Skeletal muscle satellite cell (primary cell): ENCODE results near the gene FAM98A.
A peak's percentile ranks its signal among the peaks of the same experiment; 100 is the strongest.

ENCODE experiments used
- H3K27me3 ChIP-seq: 2 replicates; pipeline ENCODE4 v1.7.0; 2013; ENCODE audit warnings: low read length; ENCODE audit not compliant: control insufficient read depth, insufficient read depth
- H3K36me3 ChIP-seq: 2 replicates; pipeline ENCODE4 v1.7.0; 2013; ENCODE audit warnings: mild to moderate bottlenecking, control low read depth, low read length; ENCODE audit not compliant: insufficient read depth
- H3K4me1 ChIP-seq: 2 replicates; pipeline ENCODE4 v1.7.0; 2013; ENCODE audit warnings: low read length; ENCODE audit not compliant: control insufficient read depth, insufficient read depth
- H3K4me2 ChIP-seq: 2 replicates; pipeline ENCODE4 v1.7.0; 2013; ENCODE audit warnings: mild to moderate bottlenecking, low read length
- H3K4me3 ChIP-seq: 2 replicates; pipeline ENCODE4 v1.7.0; 2013; ENCODE audit warnings: low read length
- H3K9ac ChIP-seq: 2 replicates; pipeline ENCODE4 v1.7.0; 2013; ENCODE audit warnings: mild to moderate bottlenecking, low read depth, low read length, moderate library complexity
- H3K9me3 ChIP-seq: replicated peaks from 2 replicates; pipeline ENCODE4 v1.7.0; 2013; ENCODE audit warnings: mild to moderate bottlenecking, control low read depth, low read length

Gene FAM98A

GRCh38 chr2:33616873-33617272 lies 17.8 kb upstream of the FAM98A start:
- no peaks in the 10 kb centered on the region for H3K9me3 ChIP-seq
- H3K27me3 ChIP-seq: no peaks in the 10 kb centered on the region
- H3K4me2 ChIP-seq: no peak overlapping the region
- H3K4me1 ChIP-seq: no peaks in the 10 kb centered on the region
- H3K9ac ChIP-seq: no peak overlapping the region
- H3K36me3 ChIP-seq: no peaks in the 10 kb centered on the region
- no peak overlapping the region for H3K4me3 ChIP-seq

GRCh38 chr2:33614190-33614589 lies 15.1 kb upstream of the FAM98A start:
- no peak overlapping the region for H3K4me2 ChIP-seq
- H3K4me1 ChIP-seq: no peaks in the 10 kb centered on the region
- H3K9me3 ChIP-seq: no peaks in the 10 kb centered on the region
- no peaks in the 10 kb centered on the region for H3K27me3 ChIP-seq
- no peaks in the 10 kb centered on the region for H3K36me3 ChIP-seq
- H3K4me3 ChIP-seq: no peak overlapping the region
- no peak overlapping the region for H3K9ac ChIP-seq

- no peaks in the 10 kb centered on the region for H3K4me1 ChIP-seq
- H3K27me3 ChIP-seq: no peaks in the 10 kb centered on the region
- H3K4me3 ChIP-seq: no peak overlapping the region
- no peaks in the 10 kb centered on the region for H3K36me3 ChIP-seq
- H3K4me2 ChIP-seq: no peak overlapping the region
- no peaks in the 10 kb centered on the region for H3K9me3 ChIP-seq
- no peak overlapping the region for H3K9ac ChIP-seq
Observed at GRCh38 chr2:33607905-33608304, 8.8 kb upstream of the FAM98A start.

- no peaks in the 10 kb centered on the region for H3K9me3 ChIP-seq
- no peaks in the 10 kb centered on the region for H3K4me1 ChIP-seq
- no peak overlapping the region for H3K4me3 ChIP-seq
- no peaks in the 10 kb centered on the region for H3K36me3 ChIP-seq
- no peaks in the 10 kb centered on the region for H3K27me3 ChIP-seq
- H3K9ac ChIP-seq: no peak overlapping the region
- no peak overlapping the region for H3K4me2 ChIP-seq
Observed at GRCh38 chr2:33607251-33607721, 8.2 kb upstream of the FAM98A start.

GRCh38 chr2:33606622-33607021 lies 7.5 kb upstream of the FAM98A start:
- H3K36me3 ChIP-seq: no peaks in the 10 kb centered on the region
- H3K9me3 ChIP-seq: no peaks in the 10 kb centered on the region
- no peak overlapping the region for H3K9ac ChIP-seq
- no peak overlapping the region for H3K4me3 ChIP-seq
- H3K27me3 ChIP-seq: no peaks in the 10 kb centered on the region
- H3K4me1 ChIP-seq: no peaks in the 10 kb centered on the region
- H3K4me2 ChIP-seq: no peak overlapping the region

GRCh38 chr2:33606100-33606499 lies 7.0 kb upstream of the FAM98A start:
- Histone ChIP-seq H3K4me3 (no peak overlapping the region), H3K27me3 (no peaks in the 10 kb centered on the region), H3K9me3 (no peaks in the 10 kb centered on the region), H3K4me2 (no peak overlapping the region), H3K4me1 (no peaks in the 10 kb centered on the region), H3K36me3 (no peaks in the 10 kb centered on the region), H3K9ac (no peak overlapping the region)

- H3K4me3 ChIP-seq: no peak overlapping the region
- H3K9ac ChIP-seq: no peak overlapping the region
- no peaks in the 10 kb centered on the region for H3K9me3 ChIP-seq
- no peaks in the 10 kb centered on the region for H3K27me3 ChIP-seq
- no peak overlapping the region for H3K4me2 ChIP-seq
- H3K36me3 ChIP-seq: no peaks in the 10 kb centered on the region
- peaks cover under 1% of the 10 kb centered on the region for H3K4me1 ChIP-seq
Observed at GRCh38 chr2:33605056-33605455, 6.0 kb upstream of the FAM98A start.

- Histone ChIP-seq H3K27me3 (no peaks in the 10 kb centered on the region), H3K36me3 (no peaks in the 10 kb centered on the region), H3K4me3 (no peak overlapping the region), H3K4me1 (peaks cover 5% of the 10 kb centered on the region), H3K4me2 (no peak overlapping the region), H3K9me3 (no peaks in the 10 kb centered on the region), H3K9ac (no peak overlapping the region)
Observed at GRCh38 chr2:33603416-33603815, 4.3 kb upstream of the FAM98A start.

GRCh38 chr2:33602201-33602830 lies 3.2 kb upstream of the FAM98A start:
- Histone ChIP-seq H3K4me3 (no peak overlapping the region), H3K9me3 (no peaks in the 10 kb centered on the region), H3K9ac (no peak overlapping the region), H3K4me2 (no peak overlapping the region), H3K27me3 (no peaks in the 10 kb centered on the region), H3K4me1 (peaks cover 10% of the 10 kb centered on the region), H3K36me3 (no peaks in the 10 kb centered on the region)

- Histone ChIP-seq H3K27me3 (no peaks in the 10 kb centered on the region), H3K4me3 (peak overlapping the region; percentile 83), H3K36me3 (peaks cover 5% of the 10 kb centered on the region), H3K4me2 (peak overlapping the region; percentile 91), H3K9me3 (no peaks in the 10 kb centered on the region), H3K4me1 (peaks cover 21% of the 10 kb centered on the region), H3K9ac (peak overlapping the region; percentile 81)
Observed at GRCh38 chr2:33599943-33600192, 769 bp upstream of the FAM98A start.

- Histone ChIP-seq H3K36me3 (peaks cover 14% of the 10 kb centered on the region), H3K4me2 (peak overlapping the region; percentile 91), H3K9ac (peak overlapping the region; percentile 90), H3K9me3 (no peaks in the 10 kb centered on the region), H3K4me3 (peak overlapping the region; percentile 93), H3K4me1 (peaks cover 21% of the 10 kb centered on the region), H3K27me3 (no peaks in the 10 kb centered on the region)
Observed at GRCh38 chr2:33598561-33599174, 431 bp downstream of the FAM98A start.

GRCh38 chr2:33597026-33597425 lies 2.1 kb downstream of the FAM98A start:
- Histone ChIP-seq H3K27me3 (no peaks in the 10 kb centered on the region), H3K9ac (peak overlapping the region; percentile 90), H3K36me3 (peaks cover 30% of the 10 kb centered on the region), H3K4me3 (peak overlapping the region; percentile 93), H3K9me3 (no peaks in the 10 kb centered on the region), H3K4me2 (peak overlapping the region; percentile 91), H3K4me1 (peaks cover 21% of the 10 kb centered on the region)
